ENCODE measurements around the gene AIM2. TPM values are rescaled to one million over a fixed set of nuclear protein-coding genes. Genes with fewer than 3 reads are reported as not detected.

AIM2 gene
- total and polyA plus RNA-seq, 2 of the 4 experiments (the other 2 are of a cell fraction) = not detected

- Histone ChIP-seq H3K23ac (ENCODE audit: low read depth, low read length) (no peak overlapping the region), H4K20me1 (ENCODE audit: insufficient read depth, low read length) (no peaks in the 10 kb centered on the region), H3K27me3 (ENCODE audit: control insufficient read depth, insufficient read depth, low read length) (peaks cover 3% of the 10 kb centered on the region), H3K9me3 (ENCODE audit: control insufficient read depth, insufficient read depth, low read length) (no peaks in the 10 kb centered on the region), H2BK20ac (ENCODE audit: low read depth, low read length) (no peak overlapping the region), H2BK120ac (ENCODE audit: low read depth, low read length) (no peak overlapping the region), H2AK9ac (replicated peaks; ENCODE audit: low read depth, low read length, poor library complexity) (no peak overlapping the region), H3K9me1 (ENCODE audit: insufficient read depth, low read length) (no peaks in the 10 kb centered on the region; the same call in 1 of the 2 replicates), H4K91ac (ENCODE audit: insufficient read depth, low read depth, low read length) (no peak overlapping the region), H4K5ac (ENCODE audit: low read depth, low read length) (no peak overlapping the region), H3K36me3 (ENCODE audit: control insufficient read depth, insufficient read depth, low read length) (no peaks in the 10 kb centered on the region), H3K4ac (ENCODE audit: low read depth, low read length) (no peak overlapping the region), H3K4me2 (ENCODE audit: low read depth, low read length) (no peak overlapping the region), H2AFZ (replicated peaks; ENCODE audit: low read length, poor library complexity) (no peak overlapping the region), H3K56ac (ENCODE audit: extremely low read depth, insufficient read depth, low read length) (no peak overlapping the region), H3K27ac (ENCODE audit: insufficient read depth, low read length) (no peak overlapping the region), H2BK5ac (ENCODE audit: low read depth, low read length, poor library complexity, severe bottlenecking) (no peak overlapping the region), H4K8ac (ENCODE audit: low read depth in 2 of 2, low read length in 2 of 2) (no peak overlapping the region), H3K4me3 (ENCODE audit: insufficient read depth, low read depth, low read length) (no peak overlapping the region), H3K18ac (ENCODE audit: low read depth, low read length) (no peak overlapping the region), H2BK15ac (ENCODE audit: low read depth, low read length) (no peak overlapping the region), H3K14ac (replicated peaks; ENCODE audit: low read depth, low read length) (no peak overlapping the region), H3K9ac (ENCODE audit: low read depth, low read length) (no peak overlapping the region), H3K79me1 (ENCODE audit: low read depth in 1 of 2, low read length in 2 of 2) (no peaks in the 10 kb centered on the region), H3K4me1 (ENCODE audit: control insufficient read depth, insufficient read depth, low read length) (no peaks in the 10 kb centered on the region), H2AK5ac (ENCODE audit: low read depth, low read length) (no peak overlapping the region)
- in situ Hi-C loops (cut with MboI; ENCODE audit: low sequenced_read_pairs) = loop anchor here (10.0 kb wide), 1 partner anchor 1119 kb away; no protein-coding TSS in a partner anchor
- WGBS, 2 experiments (ENCODE audit: extremely low coverage in 2 of 2, insufficient read length in 1 of 2) = 75% methylated on average over 2 of the region's 3 CpGs; no CpG with 5 or more reads in 1 of the 2 experiments
- ChIA-PET CTCF (no interaction called here), POLR2A (ENCODE audit: unreplicated experiment) (no interaction called here)
- no peak for TF ChIP-seq MAFK (IDR thresholded peaks at IDR 0.05; ENCODE audit: low read depth, low read length)
- TF ChIP-seq CHD1 (IDR thresholded peaks at IDR 0.05; ENCODE audit: low read depth, low read length) = no peak
- TF ChIP-seq MXI1 (IDR thresholded peaks at IDR 0.05; ENCODE audit: borderline replicate concordance, low read depth, low read length) = no peak
- TF ChIP-seq POLR2A (IDR thresholded peaks at IDR 0.05; ENCODE audit: low read depth, low read length) = no peak
- TF ChIP-seq RAD21 (IDR thresholded peaks at IDR 0.05; ENCODE audit: low read length) = no peak
- TF ChIP-seq USF2 (IDR thresholded peaks at IDR 0.05; ENCODE audit: low read depth, low read length) = no peak
- no peak for TF ChIP-seq CEBPB (IDR thresholded peaks at IDR 0.05; ENCODE audit: low read depth, low read length)
- TF ChIP-seq MAZ (IDR thresholded peaks at IDR 0.05; ENCODE audit: borderline replicate concordance, low read depth, low read length) = no peak
- no peak for TF ChIP-seq FOS (IDR thresholded peaks at IDR 0.05; ENCODE audit: low read depth, low read length)
- no TSS peak for BruUV-seq (replicated peaks)
- intact Hi-C loops (cut with micrococcal nuclease) = no loop called here
- no peak for DNase-seq
- dilution Hi-C loops (cut with HindIII; ENCODE audit: low sequenced_read_pairs, unreplicated experiment) = no loop called here
- ATAC-seq (ENCODE audit: low read depth) = no peak
These were observed 7.6 kb upstream of the AIM2 start for GRCh38 chr1:159084152-159084551.

All from IMR-90 (cell line).